Erythroblast (primary cell): ENCODE results near the gene TTC28.

Experiments
- GATA1 ChIP-seq: IDR thresholded peaks from 2 replicates; pipeline ENCODE4 v1.6.1; 2011; ENCODE audit warnings: low read depth, mild to moderate bottlenecking, control low read depth, low read length, moderate library complexity
- POLR2A ChIP-seq: IDR thresholded peaks from 2 replicates; pipeline ENCODE4 v1.6.1; 2011; ENCODE audit warnings: mild to moderate bottlenecking, low read length

GRCh38 chr22:28023036-28023435 is 656.6 kb downstream of the TTC28 start:
- TF ChIP-seq POLR2A (no peak), GATA1 (no peak)
